ENCODE data around the gene CADM3. TPM values are rescaled to one million over a fixed set of nuclear protein-coding genes. Genes with fewer than 3 reads are reported as not detected.
A peak's percentile ranks its signal among the peaks of the same experiment; 100 is the strongest.

Gene CADM3
- total RNA-seq, 1 donor from 2014 or later: 6.9 TPM

GRCh38 chr1:159142391-159142663 lies 29.1 kb upstream of the CADM3 start:
- Histone ChIP-seq H3K9ac (no peak overlapping the region), H2AFZ (replicated peaks) (peak overlapping the region; percentile 52), H3K4me2 (peak overlapping the region; percentile 72), H3K27ac (peak overlapping the region; percentile 23), H3K4me3 (peak overlapping the region; percentile 48), H3K36me3 (no peaks in the 10 kb centered on the region), H4K20me1 (ENCODE audit: low read depth) (no peaks in the 10 kb centered on the region), H3K27me3 (no peaks in the 10 kb centered on the region), H3K9me3 (ENCODE audit: low read depth) (no peaks in the 10 kb centered on the region), H3K4me1 (peaks cover 23% of the 10 kb centered on the region), H3F3A (ENCODE audit: low read depth) (peaks cover 13% of the 10 kb centered on the region), H3K79me2 (ENCODE audit: low read depth) (no peaks in the 10 kb centered on the region)
- Mint-ChIP-seq H3K9me3 (peaks cover 3% of the 10 kb centered on the region), H3K4me1 (peaks cover 19% of the 10 kb centered on the region), H3K27ac (no peak overlapping the region), H3K4me3 (no peak overlapping the region), H3K36me3 (peaks cover 9% of the 10 kb centered on the region), H3K27me3 (ENCODE audit: insufficient read depth, low read depth) (peaks cover 2% of the 10 kb centered on the region)
- DNase-seq (ENCODE audit: low spot score): peak; percentile 6
- TF ChIP-seq EZH2 (IDR thresholded peaks at IDR 0.05) (no peak), EZH2phosphoT487 (IDR thresholded peaks at IDR 0.05) (no peak), CTCF (IDR thresholded peaks at IDR 0.05) (no peak)

GRCh38 chr1:159142726-159143510 lies 28.5 kb upstream of the CADM3 start:
- no peak for TF ChIP-seq EZH2phosphoT487 (IDR thresholded peaks at IDR 0.05)
- TF ChIP-seq CTCF (IDR thresholded peaks at IDR 0.05): no peak
- no peak for TF ChIP-seq EZH2 (IDR thresholded peaks at IDR 0.05)
- no peaks in the 10 kb centered on the region for H3K27me3 ChIP-seq
- no peak overlapping the region for H2AFZ ChIP-seq (replicated peaks)
- no peak overlapping the region for H3K9ac ChIP-seq
- H3K4me1 Mint-ChIP-seq: peaks cover 23% of the 10 kb centered on the region
- H3K9me3 Mint-ChIP-seq: peaks cover 3% of the 10 kb centered on the region
- DNase-seq (ENCODE audit: low spot score): no peak
- no peak overlapping the region for H3K27ac ChIP-seq
- peaks cover 7% of the 10 kb centered on the region for H3K36me3 Mint-ChIP-seq
- no peak overlapping the region for H3K27ac Mint-ChIP-seq
- H3K9me3 ChIP-seq (ENCODE audit: low read depth): no peaks in the 10 kb centered on the region
- H3K79me2 ChIP-seq (ENCODE audit: low read depth): no peaks in the 10 kb centered on the region
- H3K4me3 ChIP-seq: no peak overlapping the region
- H4K20me1 ChIP-seq (ENCODE audit: low read depth): no peaks in the 10 kb centered on the region
- H3K4me3 Mint-ChIP-seq: no peak overlapping the region
- H3K36me3 ChIP-seq: no peaks in the 10 kb centered on the region
- peaks cover 2% of the 10 kb centered on the region for H3K27me3 Mint-ChIP-seq (ENCODE audit: insufficient read depth, low read depth)
- H3K4me2 ChIP-seq: peak overlapping the region; percentile 72
- peaks cover 13% of the 10 kb centered on the region for H3F3A ChIP-seq (ENCODE audit: low read depth)
- H3K4me1 ChIP-seq: peaks cover 29% of the 10 kb centered on the region

GRCh38 chr1:159144571-159144970 lies 26.8 kb upstream of the CADM3 start:
- no peak overlapping the region for H3K4me2 ChIP-seq
- Mint-ChIP-seq H3K9me3 (peaks cover 8% of the 10 kb centered on the region), H3K4me3 (no peak overlapping the region), H3K27me3 (ENCODE audit: insufficient read depth, low read depth) (peaks cover 5% of the 10 kb centered on the region), H3K36me3 (peaks cover 7% of the 10 kb centered on the region), H3K4me1 (peaks cover 26% of the 10 kb centered on the region), H3K27ac (no peak overlapping the region)
- H3K79me2 ChIP-seq (ENCODE audit: low read depth): no peaks in the 10 kb centered on the region
- H3K9me3 ChIP-seq (ENCODE audit: low read depth): no peaks in the 10 kb centered on the region
- H4K20me1 ChIP-seq (ENCODE audit: low read depth): no peaks in the 10 kb centered on the region
- no peaks in the 10 kb centered on the region for H3K27me3 ChIP-seq
- H3K9ac ChIP-seq: no peak overlapping the region
- H2AFZ ChIP-seq (replicated peaks): no peak overlapping the region
- H3F3A ChIP-seq (ENCODE audit: low read depth): peaks cover 13% of the 10 kb centered on the region
- no peaks in the 10 kb centered on the region for H3K36me3 ChIP-seq
- H3K4me3 ChIP-seq: no peak overlapping the region
- no peak overlapping the region for H3K27ac ChIP-seq
- DNase-seq (ENCODE audit: low spot score): no peak
- H3K4me1 ChIP-seq: peaks cover 32% of the 10 kb centered on the region
- TF ChIP-seq EZH2 (IDR thresholded peaks at IDR 0.05) (no peak), EZH2phosphoT487 (IDR thresholded peaks at IDR 0.05) (no peak), CTCF (IDR thresholded peaks at IDR 0.05) (no peak)

Data from neural progenitor cell (in vitro differentiated cells).